Esophagus squamous epithelium (tissue), 5 donors: Measurements from ENCODE around the gene FOXN1. TPM values are rescaled to one million over a fixed set of nuclear protein-coding genes. Genes with fewer than 3 reads are reported as not detected.
A peak's percentile ranks its signal among the peaks of the same experiment; 100 is the strongest.

Source experiments
- DNase-seq: peaks from one replicate; lab custom pipeline; 2025; lab: John Stamatoyannopoulos, UW
- H3K27ac ChIP-seq, 4 donors: fragments of 200-600 bp; sonication (generic); one replicate each; pipeline ENCODE4 v1.5.1; 2016 to 2019; ENCODE audit warnings: mild to moderate bottlenecking in 1 of 4
- H3K27me3 ChIP-seq, 4 donors: fragments of 200-600 bp; sonication (generic); 1 replicate in 3 of 4; 2 replicates in 1 of 4; pipeline versions ENCODE4 v1.5.1 to v1.6.0; 2017 to 2021; ENCODE audit warnings: antibody characterized with exemption in 1 of 4
- H3K36me3 ChIP-seq, 3 donors: fragments of 200-600 bp; sonication (generic); one replicate each; pipeline ENCODE4 v1.5.1; 2016 to 2019
- H3K4me1 ChIP-seq, 3 donors: fragments of 200-600 bp; sonication (generic); one replicate each; pipeline ENCODE4 v1.5.1; 2017 to 2019
- H3K4me3 ChIP-seq, 4 donors: fragments of 200-600 bp; sonication (generic); 1 replicate in 3 of 4; 2 replicates in 1 of 4; pipeline ENCODE4 v1.5.1; 2016 to 2019; ENCODE audit warnings: mild to moderate bottlenecking in 2 of 4, moderate library complexity in 1 of 4
- H3K9me3 ChIP-seq, 3 donors: fragments of 200-600 bp; sonication (generic); one replicate each; pipeline ENCODE4 v1.5.1; 2016 to 2019
- CTCF ChIP-seq, 6 experiments: fragments of 450-650 bp in 4 of 6; fragments of 200-600 bp in 2 of 6; sonication (generic) in 2 of 6; IDR thresholded peaks; one replicate each; pipeline ENCODE4 v1.5.1; 2016 to 2019; ENCODE audit warnings: antibody characterized with exemption in 6 of 6, mild to moderate bottlenecking in 4 of 6, moderate library complexity in 4 of 6
- POLR2A ChIP-seq, 4 donors: fragments of 450-650 bp; IDR thresholded peaks; one replicate each; pipeline ENCODE4 v1.6.1; 2017; ENCODE audit warnings: antibody characterized with exemption in 4 of 4, mild to moderate bottlenecking in 4 of 4, moderate library complexity in 3 of 4
- WGBS, 2 donors: methylation state at CpG; one replicate each; pipeline ENCODE4 v1.1.5; 2018; 5-methylcytosine and 5-hydroxymethylcytosine counted together
- intact Hi-C: fragments of 100-400 bp; cut with DNase I; formaldehyde crosslinking; loops from one replicate; pipeline ENCODE4 v1.15.0; 2022
- total RNA-seq, 4 donors: library from RNA; depleted of rRNA; stranded (reverse); fragments of >200 nt; gene quantifications; one replicate each; pipeline ENCODE4 v1.1.0, GENCODE V29; 2016
- donor health status: DM: yes; HTN: yes; CAD: no.

FOXN1 gene
- total RNA-seq, 4 donors from 2014 or later: 10.5 to 17.0 (median 14.8) TPM

- Histone ChIP-seq H3K4me3 (no peak overlapping the region), H3K27me3 (peaks cover 0 to 32% (median 0%) of the 10 kb centered on the region in 4 donors), H3K36me3 (no peaks in the 10 kb centered on the region), H3K9me3 (no peaks in the 10 kb centered on the region), H3K4me1 (peaks cover 0 to 10% (median 3%) of the 10 kb centered on the region in 3 donors), H3K27ac (no peak overlapping the region)
- 87 to 93% methylated on average over 3 of the region's 3 CpGs for WGBS, 2 donors
- TF ChIP-seq CTCF (IDR thresholded peaks at IDR 0.05) (no peak), POLR2A (IDR thresholded peaks at IDR 0.05) (no peak)
- intact Hi-C loops: loop anchor here (2.0 to 10.0 kb wide), 2 partner anchors 49 to 123 kb away; partner anchors contain the start of gene RSKR
- no peak for DNase-seq
Observed at GRCh38 chr17:28491860-28492259, 14.3 kb upstream of the FOXN1 start.

GRCh38 chr17:28492352-28493310 is 13.5 kb upstream of the FOXN1 start:
- H3K9me3 ChIP-seq: no peaks in the 10 kb centered on the region
- intact Hi-C loops: loop anchor here (2.0 to 10.0 kb wide), 2 partner anchors 48 to 122 kb away; partner anchors contain the start of gene RSKR
- no peak overlapping the region for H3K4me3 ChIP-seq
- H3K4me1 ChIP-seq: peaks cover 0 to 18% (median 5%) of the 10 kb centered on the region in 3 donors
- H3K27ac ChIP-seq: no peak overlapping the region
- peaks cover 0 to 32% (median 0%) of the 10 kb centered on the region in 4 donors for H3K27me3 ChIP-seq
- TF ChIP-seq CTCF (IDR thresholded peaks at IDR 0.05): no peak
- TF ChIP-seq POLR2A (IDR thresholded peaks at IDR 0.05): no peak
- 18 to 29% methylated on average over 4 of the region's 4 CpGs for WGBS, 2 donors
- no peak for DNase-seq
- no peaks in the 10 kb centered on the region for H3K36me3 ChIP-seq

- Histone ChIP-seq H3K4me1 (peaks cover 0 to 26% (median 13%) of the 10 kb centered on the region in 3 donors), H3K27me3 (peaks cover 0 to 32% (median 0%) of the 10 kb centered on the region in 4 donors), H3K4me3 (no peak overlapping the region), H3K27ac (no peak overlapping the region), H3K9me3 (no peaks in the 10 kb centered on the region), H3K36me3 (no peaks in the 10 kb centered on the region)
- 50% methylated on average over 2 to 3 of the region's 9 CpGs for whole genome bisulfite sequencing, 2 donors
- TF ChIP-seq CTCF (IDR thresholded peaks at IDR 0.05) (no peak), POLR2A (IDR thresholded peaks at IDR 0.05) (no peak)
- intact Hi-C loops: loop anchor here (2.0 to 10.0 kb wide), 2 partner anchors 47 to 121 kb away; partner anchors contain the start of gene RSKR
- no peak for DNase-seq
Observed at GRCh38 chr17:28493460-28493859, 12.7 kb upstream of the FOXN1 start.

- Histone ChIP-seq H3K27me3 (peaks cover 0 to 32% (median 0%) of the 10 kb centered on the region in 4 donors), H3K27ac (no peak overlapping the region), H3K4me1 (peaks cover 0 to 33% (median 13%) of the 10 kb centered on the region in 3 donors), H3K9me3 (no peaks in the 10 kb centered on the region), H3K4me3 (no peak overlapping the region), H3K36me3 (no peaks in the 10 kb centered on the region)
- TF ChIP-seq CTCF (IDR thresholded peaks at IDR 0.05) (peak; percentile 82 to 95 (median 92)), POLR2A (IDR thresholded peaks at IDR 0.05) (no peak)
- intact Hi-C loops: loop anchor here (10.0 kb wide), 1 partner anchor 120 kb away; the partner anchor contains the start of gene RSKR
- 19 to 51% methylated on average over 5 to 7 of the region's 15 CpGs for WGBS, 2 donors
- DNase-seq: no peak
Observed at GRCh38 chr17:28494445-28495188, 11.5 kb upstream of the FOXN1 start.
